Stimulated activated CD8-positive, alpha-beta memory T cell treated with anti-CD3 and anti-CD28 coated beads, Interleukin-7, amount 100 ng/mL, for 48 hours (primary cell): Measurements from ENCODE around the gene RRP8.

Experiments used
- DNase-seq, 2 donors: peaks; one replicate each; pipeline ENCODE4 v3.0.0-alpha.2; 2020; ENCODE audit warnings: low read depth in 1 of 2; ENCODE audit errors: extremely low read depth in 1 of 2

The RRP8 gene

GRCh38 chr11:6604790-6605189, 1.4 kb upstream of the RRP8 start:
- DNase-seq: no peak

GRCh38 chr11:6604081-6604626, 738 bp upstream of the RRP8 start:
- DNase-seq: no peak

- no peak for DNase-seq
These were observed 1.1 kb downstream of the RRP8 start for GRCh38 chr11:6602096-6602940.

- no peak for DNase-seq
These were observed 2.4 kb downstream of the RRP8 start for GRCh38 chr11:6601041-6601461.

GRCh38 chr11:6599881-6600390, 3.5 kb downstream of the RRP8 start:
- DNase-seq: no peak

GRCh38 chr11:6599449-6599848, 4.0 kb downstream of the RRP8 start:
- DNase-seq: no peak

- DNase-seq: no peak
These were observed 4.9 kb downstream of the RRP8 start for GRCh38 chr11:6598555-6598954.

- DNase-seq: no peak
These were observed 7.1 kb downstream of the RRP8 start for GRCh38 chr11:6596239-6596877.

GRCh38 chr11:6594142-6594768, 9.2 kb downstream of the RRP8 start:
- DNase-seq: no peak

- no peak for DNase-seq
These were observed 15.4 kb downstream of the RRP8 start for GRCh38 chr11:6588018-6588417.

GRCh38 chr11:6587360-6587953, 16.0 kb downstream of the RRP8 start:
- DNase-seq: no peak

GRCh38 chr11:6586434-6587359, 16.7 kb downstream of the RRP8 start:
- no peak for DNase-seq

GRCh38 chr11:6584528-6584927, 18.9 kb downstream of the RRP8 start:
- no peak for DNase-seq

- DNase-seq: no peak
These were observed 19.8 kb downstream of the RRP8 start for GRCh38 chr11:6583584-6583983.

- DNase-seq: no peak
These were observed 23.7 kb downstream of the RRP8 start for GRCh38 chr11:6579681-6580080.

- DNase-seq: no peak
These were observed 25.3 kb downstream of the RRP8 start for GRCh38 chr11:6578134-6578533.

GRCh38 chr11:6576471-6577373, 26.7 kb downstream of the RRP8 start:
- DNase-seq: no peak

- no peak for DNase-seq
These were observed 28.4 kb downstream of the RRP8 start for GRCh38 chr11:6574816-6575715.
